HepG2 (cell line): ENCODE data around the gene MAN1B1. TPM values are rescaled to one million over a fixed set of nuclear protein-coding genes. Genes with fewer than 3 reads are reported as not detected.

Experiments
- CENPBD1 ChIP-seq: sonication (generic); formaldehyde crosslinking; IDR thresholded peaks from 2 replicates; pipeline ENCODE4 v1.8.0; 2022; ENCODE audit warnings: missing genetic modification reagents, low read depth, mild to moderate bottlenecking, borderline replicate concordance
- HIVEP1 ChIP-seq: sonication (generic); formaldehyde crosslinking; IDR thresholded peaks from 2 replicates; pipeline ENCODE4 v1.4.0; 2020; ENCODE audit warnings: mild to moderate bottlenecking, missing genetic modification reagents
- MAZ ChIP-seq, 2 experiments: sonication (generic) in 1 of 2; formaldehyde crosslinking in 1 of 2; IDR thresholded peaks; 2 replicates each; pipeline versions ENCODE4 v1.5.0 to v1.6.1; 2012 to 2020; ENCODE audit warnings: low read depth in 2 of 2, mild to moderate bottlenecking in 2 of 2, borderline replicate concordance in 1 of 2, improper control_type of control experiment in 1 of 2, low read length in 1 of 2, missing genetic modification reagents in 1 of 2, moderate library complexity in 1 of 2
- MLX ChIP-seq: IDR thresholded peaks from 2 replicates; pipeline ENCODE4 v1.6.1; 2016
- PAXIP1 ChIP-seq: sonication (generic); formaldehyde crosslinking; conservative IDR thresholded peaks from 2 replicates; pipeline ENCODE4 v1.4.0; 2020; ENCODE audit warnings: mild to moderate bottlenecking, missing genetic modification reagents, moderate library complexity
- STAT6 ChIP-seq: sonication (generic); formaldehyde crosslinking; IDR thresholded peaks from 2 replicates; pipeline ENCODE4 v1.4.0; 2020; ENCODE audit warnings: missing genetic modification reagents, mild to moderate bottlenecking, borderline replicate concordance
- TEAD2 ChIP-seq: sonication (generic); formaldehyde crosslinking; IDR thresholded peaks from 2 replicates; pipeline ENCODE4 v1.9.0; 2021; ENCODE audit warnings: missing genetic modification reagents
- ZNF432 ChIP-seq: sonication (generic); formaldehyde crosslinking; IDR thresholded peaks from 2 replicates; pipeline ENCODE4 v1.5.0; 2020; ENCODE audit warnings: missing genetic modification reagents, mild to moderate bottlenecking, borderline replicate concordance
- ZNF740 ChIP-seq: sonication (generic); formaldehyde crosslinking; IDR thresholded peaks from 2 replicates; pipeline ENCODE4 v1.4.0; 2020; ENCODE audit warnings: missing genetic modification reagents
- ZNF749 ChIP-seq: sonication (generic); formaldehyde crosslinking; IDR thresholded peaks from 2 replicates; pipeline ENCODE4 v1.8.0; 2022; ENCODE audit warnings: mild to moderate bottlenecking, missing genetic modification reagents, moderate library complexity, borderline replicate concordance
- ZSCAN30 ChIP-seq: sonication (generic); formaldehyde crosslinking; IDR thresholded peaks from 2 replicates; pipeline ENCODE4 v1.5.0; 2020; ENCODE audit warnings: mild to moderate bottlenecking, missing genetic modification reagents
- polyA plus RNA-seq, 8 experiments: library from polyadenylated mRNA; depleted of rRNA in 3 of 8; stranded (reverse) in 7 of 8; unstranded in 1 of 8; fragments of >200 nt; fragmentation: Illumina TruSeq in 4 of 8; extraction: Trizol in 4 of 8; gene quantifications; 2 replicates each; pipeline versions ENCODE4 v1.2.1 to v1.2.3, GENCODE V29; 2011 to 2016; ENCODE audit warnings: low read depth in 4 of 8, missing spikeins in 1 of 8, mixed read lengths in 1 of 8; ENCODE audit not compliant: insufficient read depth in 1 of 8
- total RNA-seq, 5 experiments: library from RNA; depleted of rRNA; stranded (reverse); fragments of >200 nt; fragmentation: Illumina TruSeq; extraction: Trizol; gene quantifications; 2 replicates each; pipeline ENCODE4 v1.2.3, GENCODE V29; 2016; ENCODE audit warnings: low read depth in 1 of 5

The MAN1B1 gene
- total and polyA plus RNA-seq, 2 of the 13 experiments (the other 11 are each of a cell fraction or from before 2014, with no cell fraction given) = 48.9 to 59.5 TPM

- TF ChIP-seq ZNF740 (no peak), MLX (CRISPR knock-in tag) (no peak), STAT6 (CRISPR knock-in tag) (peak; percentile 19; the same call in 1 of the 2 replicates), ZSCAN30 (CRISPR knock-in tag) (no peak), ZNF432 (no peak), PAXIP1 (CRISPR knock-in tag) (peak; percentile 42; the same call in 1 of the 2 replicates), TEAD2 (no peak), CENPBD1 (CRISPR knock-in tag) (no peak), MAZ (IDR thresholded peaks at IDR 0.05; ENCODE audit: borderline replicate concordance, low read depth, low read length) (no peak), MAZ (CRISPR knock-in tag; IDR thresholded peaks at IDR 0.05; ENCODE audit: low read depth) (no peak; the same call in 1 of the 2 replicates), ZNF749 (peak; percentile 90), HIVEP1 (no peak; the same call in 1 of the 2 replicates)
- TF ChIP-seq, all 625 proteins: peak for 242
Measured at GRCh38 chr9:137129456-137130175, 42.8 kb downstream of the MAN1B1 start (continued).
